OCI-LY3 (cell line): ENCODE measurements around the gene KCNQ1.

ENCODE experiments used
- EZH2phosphoT487 ChIP-seq: fragments of 200-600 bp; shearing (Covaris generic); IDR thresholded peaks from 2 replicates; pipeline ENCODE4 v1.6.1; 2018; ENCODE audit warnings: antibody characterized with exemption, mixed run types, low read depth
- TF ChIP-seq, protein P1 (sequence below): fragments of 200-600, 300-600 bp; sonication (generic); IDR thresholded peaks from 2 replicates; pipeline ENCODE4 v1.5.1; 2014; ENCODE audit warnings: antibody characterized with exemption, low read length, low read depth

DNA sequence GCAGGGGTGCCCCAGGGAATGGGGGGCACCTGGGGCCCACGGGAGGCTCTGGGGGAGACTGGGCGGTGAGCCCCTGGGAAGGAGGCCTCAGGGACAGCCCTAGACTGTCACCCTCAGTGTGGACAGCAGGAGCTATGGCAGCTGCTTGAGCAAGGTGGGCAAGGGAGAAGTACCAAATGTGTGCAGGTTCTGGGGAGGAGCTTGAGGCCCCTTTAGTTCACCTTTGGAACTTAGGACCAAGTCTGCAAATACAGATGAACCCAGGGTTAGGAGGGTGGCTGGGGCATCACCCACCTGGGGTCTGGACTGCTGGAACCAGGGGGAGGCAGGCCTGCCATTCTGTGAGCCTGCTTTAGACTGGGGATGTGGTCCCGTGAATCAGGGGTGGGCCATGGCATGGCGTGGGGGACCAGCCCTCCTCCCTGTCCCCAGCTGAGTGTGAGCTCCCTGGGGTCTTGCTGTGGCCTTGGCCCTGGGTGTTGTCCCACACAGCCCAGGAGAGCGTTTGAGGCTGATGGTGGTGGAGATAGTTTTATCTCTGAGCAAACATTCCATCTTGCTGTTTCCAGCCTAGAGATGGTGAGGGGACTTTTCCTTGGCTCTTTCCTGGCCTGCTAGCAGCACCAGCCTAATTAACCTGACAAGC, 122.3 kb downstream of the KCNQ1 start:
- TF ChIP-seq, protein P1, sequence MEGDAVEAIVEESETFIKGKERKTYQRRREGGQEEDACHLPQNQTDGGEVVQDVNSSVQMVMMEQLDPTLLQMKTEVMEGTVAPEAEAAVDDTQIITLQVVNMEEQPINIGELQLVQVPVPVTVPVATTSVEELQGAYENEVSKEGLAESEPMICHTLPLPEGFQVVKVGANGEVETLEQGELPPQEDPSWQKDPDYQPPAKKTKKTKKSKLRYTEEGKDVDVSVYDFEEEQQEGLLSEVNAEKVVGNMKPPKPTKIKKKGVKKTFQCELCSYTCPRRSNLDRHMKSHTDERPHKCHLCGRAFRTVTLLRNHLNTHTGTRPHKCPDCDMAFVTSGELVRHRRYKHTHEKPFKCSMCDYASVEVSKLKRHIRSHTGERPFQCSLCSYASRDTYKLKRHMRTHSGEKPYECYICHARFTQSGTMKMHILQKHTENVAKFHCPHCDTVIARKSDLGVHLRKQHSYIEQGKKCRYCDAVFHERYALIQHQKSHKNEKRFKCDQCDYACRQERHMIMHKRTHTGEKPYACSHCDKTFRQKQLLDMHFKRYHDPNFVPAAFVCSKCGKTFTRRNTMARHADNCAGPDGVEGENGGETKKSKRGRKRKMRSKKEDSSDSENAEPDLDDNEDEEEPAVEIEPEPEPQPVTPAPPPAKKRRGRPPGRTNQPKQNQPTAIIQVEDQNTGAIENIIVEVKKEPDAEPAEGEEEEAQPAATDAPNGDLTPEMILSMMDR, result no peak
- no peak for TF ChIP-seq EZH2phosphoT487
